EH (cell line): ENCODE data around the gene MTFMT.

ENCODE experiments used
- DNase-seq: peaks from one replicate; pipeline ENCODE4 v3.0.0-alpha.2; 2015; ENCODE audit warnings: low read depth

Gene MTFMT

GRCh38 chr15:64987136-64987535 lies 42.3 kb downstream of the MTFMT start:
- DNase-seq = no peak

GRCh38 chr15:64985366-64986033 lies 43.9 kb downstream of the MTFMT start:
- DNase-seq = peak; percentile 77

GRCh38 chr15:64982472-64982871 lies 47.0 kb downstream of the MTFMT start:
- DNase-seq = peak; percentile 57

GRCh38 chr15:64981812-64982431 lies 47.5 kb downstream of the MTFMT start:
- DNase-seq = no peak

GRCh38 chr15:64979252-64979710 lies 50.2 kb downstream of the MTFMT start:
- DNase-seq = no peak

- DNase-seq = peak; percentile 58
These were observed 54.0 kb downstream of the MTFMT start for GRCh38 chr15:64975390-64975789.

GRCh38 chr15:64970698-64971097 lies 58.7 kb downstream of the MTFMT start:
- no peak for DNase-seq

GRCh38 chr15:64969401-64969800 lies 60.0 kb downstream of the MTFMT start:
- DNase-seq = no peak

- no peak for DNase-seq
These were observed 68.4 kb downstream of the MTFMT start for GRCh38 chr15:64961013-64961412.

- no peak for DNase-seq
These were observed 69.3 kb downstream of the MTFMT start for GRCh38 chr15:64960153-64960552.

- no peak for DNase-seq
These were observed 70.3 kb downstream of the MTFMT start for GRCh38 chr15:64959128-64959527.

GRCh38 chr15:64954395-64954794 lies 75.0 kb downstream of the MTFMT start:
- no peak for DNase-seq

GRCh38 chr15:64951777-64952418 lies 77.5 kb downstream of the MTFMT start:
- DNase-seq = no peak
